Hepatocyte (in vitro differentiated cells): ENCODE data around the gene AHCTF1. TPM values are rescaled to one million over a fixed set of nuclear protein-coding genes. Genes with fewer than 3 reads are reported as not detected.

Experiments used
- DNase-seq: peaks from one replicate; pipeline ENCODE4 v3.0.0-alpha.2; 2016; ENCODE audit warnings: low spot score
- H2AFZ ChIP-seq: fragments of 200-600 bp; sonication (generic); 2 replicates; pipeline ENCODE4 v1.6.0; 2016; ENCODE audit warnings: antibody characterized with exemption, mild to moderate bottlenecking
- H3K27ac ChIP-seq: fragments of 200-600 bp; sonication (generic); 2 replicates; pipeline ENCODE4 v1.5.1; 2016; ENCODE audit warnings: mild to moderate bottlenecking
- H3K27me3 ChIP-seq: fragments of 200-600 bp; sonication (generic); 2 replicates; pipeline ENCODE4 v1.6.1; 2016
- H3K36me3 ChIP-seq: fragments of 200-600 bp; sonication (generic); replicated peaks from 2 replicates; pipeline ENCODE4 v1.5.1; 2016; ENCODE audit warnings: low read depth; ENCODE audit not compliant: insufficient read depth
- H3K4me1 ChIP-seq: fragments of 200-600 bp; sonication (generic); 2 replicates; pipeline ENCODE4 v1.5.1; 2016; ENCODE audit warnings: mild to moderate bottlenecking, moderate library complexity; ENCODE audit not compliant: insufficient read depth
- H3K4me2 ChIP-seq: fragments of 200-600 bp; sonication (generic); 2 replicates; pipeline ENCODE4 v1.6.0; 2016
- H3K4me3 ChIP-seq: fragments of 200-600 bp; sonication (generic); 2 replicates; pipeline ENCODE4 v1.5.1; 2016; ENCODE audit warnings: mild to moderate bottlenecking
- H3K79me2 ChIP-seq: fragments of 200-600 bp; sonication (generic); 2 replicates; pipeline ENCODE4 v1.6.0; 2017; ENCODE audit warnings: mild to moderate bottlenecking
- H3K9me2 ChIP-seq: fragments of 200-600 bp; sonication (generic); replicated peaks from 2 replicates; pipeline ENCODE4 v1.6.0; 2017; ENCODE audit warnings: mild to moderate bottlenecking; ENCODE audit not compliant: insufficient read depth
- H3K9me3 ChIP-seq: fragments of 200-600 bp; sonication (generic); 2 replicates; pipeline ENCODE4 v1.5.1; 2016; ENCODE audit warnings: low read depth, mild to moderate bottlenecking
- H4K20me1 ChIP-seq: fragments of 200-600 bp; sonication (generic); 2 replicates; pipeline ENCODE4 v1.6.0; 2016; ENCODE audit warnings: mild to moderate bottlenecking; ENCODE audit not compliant: insufficient read depth, poor library complexity, severe bottlenecking
- EZH2 ChIP-seq: fragments of 200-600 bp; sonication (generic); IDR thresholded peaks from 2 replicates; pipeline ENCODE4 v1.6.1; 2016; ENCODE audit warnings: antibody characterized with exemption, mild to moderate bottlenecking, borderline replicate concordance
- EZH2phosphoT487 ChIP-seq: fragments of 200-600 bp; sonication (generic); IDR thresholded peaks from one replicate; pipeline ENCODE4 v1.6.1; 2018; ENCODE audit warnings: antibody characterized with exemption, mild to moderate bottlenecking, low read depth, moderate library complexity; ENCODE audit not compliant: unreplicated experiment, severe bottlenecking
- WGBS: methylation state at CpG from one replicate; pipeline ENCODE4 v1.1.6; 2016; ENCODE audit warnings: low lambda C conversion rate; ENCODE audit errors: missing lambda C conversion rate; 5-methylcytosine and 5-hydroxymethylcytosine counted together
- polyA plus RNA-seq: library from polyadenylated mRNA; unstranded; fragments of >200 nt; fragmentation: Nextera tagmentation; extraction: Ambion mirVana; gene quantifications from 2 replicates; pipeline ENCODE4 v1.2.1, GENCODE V29; 2016
- total RNA-seq: library from RNA; depleted of rRNA; stranded (reverse); fragments of >200 nt; gene quantifications from 2 replicates; pipeline ENCODE4 v1.2.3, GENCODE V29; 2014
- TF ChIP-seq, protein P1 (sequence below): fragments of 200-600 bp; sonication (generic); IDR thresholded peaks from 2 replicates; pipeline ENCODE4 v1.5.1; 2016; ENCODE audit warnings: antibody characterized with exemption, mild to moderate bottlenecking; ENCODE audit not compliant: poor library complexity

Gene AHCTF1
- total and polyA plus RNA-seq, 2 experiments from 2014 or later, result 9.7 to 36.4 TPM

DNA sequence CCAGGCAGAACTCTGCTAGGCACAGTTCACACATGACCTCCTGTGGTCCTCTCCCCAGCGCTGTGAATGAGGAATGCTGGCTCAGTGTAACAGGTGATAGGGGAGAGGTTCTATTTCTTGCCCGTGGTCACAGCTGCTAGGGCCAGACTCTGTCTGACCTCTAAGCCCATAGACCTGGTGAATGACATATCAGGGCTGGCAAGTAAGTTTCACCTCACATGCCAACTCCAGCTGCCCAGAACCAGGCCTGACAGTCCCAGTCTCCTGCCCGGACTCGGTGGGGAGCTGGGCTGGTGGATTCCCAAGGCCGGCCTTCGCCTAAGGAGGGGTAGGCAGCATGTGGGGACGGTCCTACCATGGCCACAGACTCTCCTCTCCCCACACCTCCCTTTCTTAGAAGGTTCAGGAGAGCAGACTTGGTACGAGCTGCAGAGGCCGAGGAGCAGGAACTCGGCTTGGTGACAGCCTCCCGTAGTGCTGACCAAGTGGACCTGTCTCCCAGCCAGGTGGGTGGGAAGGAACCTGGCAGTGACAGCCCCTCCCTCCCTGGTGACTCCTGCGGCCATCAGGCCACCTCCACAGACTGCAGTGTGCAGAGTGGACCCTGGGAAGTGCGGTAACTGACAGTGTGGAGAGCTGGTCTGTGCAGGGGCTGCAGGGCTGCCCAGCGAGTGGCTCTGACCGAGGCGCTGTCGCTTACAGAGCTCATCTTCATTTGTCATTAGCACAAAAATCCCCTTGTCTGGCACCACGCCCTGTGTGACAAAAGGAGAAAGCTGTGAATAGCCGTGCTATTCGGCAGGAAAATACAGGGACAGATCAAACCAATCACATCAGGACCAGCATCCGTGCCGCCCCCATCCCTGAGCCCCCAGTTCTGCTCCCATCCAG lies 132.9 kb downstream of the AHCTF1 start:
- no peaks in the 10 kb centered on the region for H3K79me2 ChIP-seq
- H4K20me1 ChIP-seq, result no peaks in the 10 kb centered on the region
- H3K4me1 ChIP-seq, result peaks cover 18% of the 10 kb centered on the region
- no peaks in the 10 kb centered on the region for H3K27me3 ChIP-seq
- H3K4me2 ChIP-seq, result no peak overlapping the region
- no peaks in the 10 kb centered on the region for H3K9me2 ChIP-seq
- 81% methylated on average over 22 of the region's 22 CpGs for WGBS
- H3K36me3 ChIP-seq, result no peaks in the 10 kb centered on the region
- DNase-seq, result no peak
- H3K27ac ChIP-seq, result no peak overlapping the region
- no peaks in the 10 kb centered on the region for H3K9me3 ChIP-seq
- no peak overlapping the region for H2AFZ ChIP-seq
- TF ChIP-seq EZH2phosphoT487, result no peak
- TF ChIP-seq, protein P1, sequence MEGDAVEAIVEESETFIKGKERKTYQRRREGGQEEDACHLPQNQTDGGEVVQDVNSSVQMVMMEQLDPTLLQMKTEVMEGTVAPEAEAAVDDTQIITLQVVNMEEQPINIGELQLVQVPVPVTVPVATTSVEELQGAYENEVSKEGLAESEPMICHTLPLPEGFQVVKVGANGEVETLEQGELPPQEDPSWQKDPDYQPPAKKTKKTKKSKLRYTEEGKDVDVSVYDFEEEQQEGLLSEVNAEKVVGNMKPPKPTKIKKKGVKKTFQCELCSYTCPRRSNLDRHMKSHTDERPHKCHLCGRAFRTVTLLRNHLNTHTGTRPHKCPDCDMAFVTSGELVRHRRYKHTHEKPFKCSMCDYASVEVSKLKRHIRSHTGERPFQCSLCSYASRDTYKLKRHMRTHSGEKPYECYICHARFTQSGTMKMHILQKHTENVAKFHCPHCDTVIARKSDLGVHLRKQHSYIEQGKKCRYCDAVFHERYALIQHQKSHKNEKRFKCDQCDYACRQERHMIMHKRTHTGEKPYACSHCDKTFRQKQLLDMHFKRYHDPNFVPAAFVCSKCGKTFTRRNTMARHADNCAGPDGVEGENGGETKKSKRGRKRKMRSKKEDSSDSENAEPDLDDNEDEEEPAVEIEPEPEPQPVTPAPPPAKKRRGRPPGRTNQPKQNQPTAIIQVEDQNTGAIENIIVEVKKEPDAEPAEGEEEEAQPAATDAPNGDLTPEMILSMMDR, result no peak
- no peak for TF ChIP-seq EZH2
- H3K4me3 ChIP-seq, result no peak overlapping the region

DNA sequence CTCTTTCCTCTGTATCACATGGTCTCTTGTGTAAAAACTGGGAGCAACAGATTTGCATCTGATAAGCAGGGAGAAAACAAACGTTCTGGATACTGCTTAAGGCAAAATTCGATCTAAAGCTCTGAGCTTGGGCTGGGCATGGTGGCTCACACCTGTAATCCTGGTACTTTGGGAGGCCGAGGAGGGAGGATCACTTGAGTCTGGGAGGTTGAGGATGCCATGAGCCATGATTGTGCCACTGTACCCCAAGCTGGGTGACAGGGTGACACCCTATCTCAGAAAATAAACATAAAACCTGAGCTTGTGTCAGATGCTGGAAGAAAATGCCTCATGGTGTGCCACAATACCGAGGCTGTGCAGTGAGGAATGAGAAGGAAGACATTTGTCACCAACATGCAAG lies 133.6 kb downstream of the AHCTF1 start:
- WGBS, result 65% methylated on average over 4 of the region's 4 CpGs
- no peak for DNase-seq
- H3K9me3 ChIP-seq, result no peaks in the 10 kb centered on the region

GRCh38 chr1:246797597-246797996 lies 134.2 kb downstream of the AHCTF1 start:
- TF ChIP-seq, protein P1, result no peak
- TF ChIP-seq EZH2phosphoT487 (no peak), EZH2 (no peak)
- no peaks in the 10 kb centered on the region for H3K27me3 ChIP-seq
- no peak overlapping the region for H3K4me2 ChIP-seq
- 86% methylated on average over 11 of the region's 11 CpGs for WGBS
- H3K9me3 ChIP-seq, result no peaks in the 10 kb centered on the region
- no peaks in the 10 kb centered on the region for H4K20me1 ChIP-seq
- DNase-seq, result no peak
- H3K4me3 ChIP-seq, result no peak overlapping the region
- no peak overlapping the region for H2AFZ ChIP-seq
- no peaks in the 10 kb centered on the region for H3K9me2 ChIP-seq
- peaks cover 18% of the 10 kb centered on the region for H3K4me1 ChIP-seq
- no peak overlapping the region for H3K27ac ChIP-seq
- H3K79me2 ChIP-seq, result no peaks in the 10 kb centered on the region
- H3K36me3 ChIP-seq, result no peaks in the 10 kb centered on the region

More for the DNA sequence above, 133.6 kb downstream of the AHCTF1 start:
- Histone ChIP-seq H3K79me2 (no peaks in the 10 kb centered on the region), H4K20me1 (no peaks in the 10 kb centered on the region), H3K4me2 (no peak overlapping the region), H3K27me3 (no peaks in the 10 kb centered on the region), H3K4me1 (peaks cover 18% of the 10 kb centered on the region), H3K4me3 (no peak overlapping the region), H3K36me3 (no peaks in the 10 kb centered on the region), H3K9me2 (no peaks in the 10 kb centered on the region), H3K27ac (no peak overlapping the region), H2AFZ (no peak overlapping the region)
- TF ChIP-seq, protein P1, result no peak
- TF ChIP-seq EZH2phosphoT487, result no peak
- no peak for TF ChIP-seq EZH2
